Psoas muscle (tissue), 8 donors: Measurements from ENCODE around the gene C1S. TPM values are rescaled to one million over a fixed set of nuclear protein-coding genes. Genes with fewer than 3 reads are reported as not detected.

Experiments used
- ATAC-seq, 4 donors: fragments of 200-7000 bp; cut with Tn5 transposase; one replicate each; pipeline ENCODE4 v1.9.1; 2020; ENCODE audit warnings: moderate library complexity in 3 of 4, mild to moderate bottlenecking in 2 of 4
- DNase-seq, 2 donors: peaks; one replicate each; pipeline ENCODE4 v3.0.0-alpha.2; 2020
- H3K27ac ChIP-seq: fragments of 200-600 bp; one replicate; pipeline ENCODE4 v1.8.0; 2022
- H3K27me3 ChIP-seq, 3 donors: fragments of 200-600 bp in 1 of 3; one replicate each; pipeline versions ENCODE4 v1.6.1 to v1.8.0; 2013 to 2022; ENCODE audit warnings: low read length in 2 of 3, mild to moderate bottlenecking in 2 of 3, moderate library complexity in 1 of 3; ENCODE audit not compliant: insufficient read depth in 3 of 3
- H3K36me3 ChIP-seq, 2 donors: fragments of 200-600 bp in 1 of 2; one replicate each; pipeline versions ENCODE4 v1.6.1 to v1.8.0; 2013 to 2022; ENCODE audit warnings: low read depth in 1 of 2, mild to moderate bottlenecking in 1 of 2, moderate library complexity in 1 of 2; ENCODE audit not compliant: insufficient read depth in 1 of 2
- H3K4me1 ChIP-seq: fragments of 200-600 bp; one replicate; pipeline ENCODE4 v1.8.0; 2022
- H3K4me3 ChIP-seq: fragments of 200-600 bp; one replicate; pipeline ENCODE4 v1.8.0; 2022; ENCODE audit warnings: mild to moderate bottlenecking
- H3K9me3 ChIP-seq: fragments of 200-600 bp; one replicate; pipeline ENCODE4 v1.8.0; 2022
- CTCF ChIP-seq: fragments of 200-600 bp; IDR thresholded peaks from one replicate; pipeline ENCODE4 v1.8.0; 2022; ENCODE audit warnings: antibody characterized with exemption
- WGBS, 3 donors: extraction: QIAGEN DNeasy Blood & Tissue Kit; methylation state at CpG; one replicate each; pipeline versions ENCODE4 v1.1.6 to v1.1.7; 2013; 5-methylcytosine and 5-hydroxymethylcytosine counted together
- intact Hi-C, 2 donors: fragments of 100-400 bp; cut with DNase I; formaldehyde crosslinking; loops; one replicate each; pipeline versions ENCODE4 v1.11.0 to v1.14.2; 2022
- polyA plus RNA-seq, 3 donors: library from polyadenylated mRNA; stranded (reverse); fragments of 200-250 nt; gene quantifications; one replicate each; pipeline ENCODE4 v1.2.3, GENCODE V29; 2013
- total RNA-seq, 4 donors: library from RNA; stranded (reverse); fragmentation: NEBNext Ultra II Directional in 2 of 4; extraction: Animal tissue kit (Norgen Biotek cat#: 25700) in 2 of 4; gene quantifications; one replicate each; pipeline versions ENCODE4 v1.2.1 to v1.2.4, GENCODE V29; 2021 to 2023
- donor health status: healthy with polysubstance abuse.
- donor health status: DM: no; HTN: no; CAD: no; lungs with moderate emphysema.
- donor health status: Bipolar disorder and iron deficiency.
- donor health status: healthy.
- donor health status: DM: yes; HTN: yes; CAD: no.
- donor health status: DM: no; HTN: no; CAD: no.
- donor health status: DM: no; HTN: no; CAD: no.
- donor health status: DM: yes; HTN: yes; CAD: no.

Gene C1S
- total and polyA plus RNA-seq, 7 donors, result 35.9 to 98.5 (median 49.0) TPM

DNA sequence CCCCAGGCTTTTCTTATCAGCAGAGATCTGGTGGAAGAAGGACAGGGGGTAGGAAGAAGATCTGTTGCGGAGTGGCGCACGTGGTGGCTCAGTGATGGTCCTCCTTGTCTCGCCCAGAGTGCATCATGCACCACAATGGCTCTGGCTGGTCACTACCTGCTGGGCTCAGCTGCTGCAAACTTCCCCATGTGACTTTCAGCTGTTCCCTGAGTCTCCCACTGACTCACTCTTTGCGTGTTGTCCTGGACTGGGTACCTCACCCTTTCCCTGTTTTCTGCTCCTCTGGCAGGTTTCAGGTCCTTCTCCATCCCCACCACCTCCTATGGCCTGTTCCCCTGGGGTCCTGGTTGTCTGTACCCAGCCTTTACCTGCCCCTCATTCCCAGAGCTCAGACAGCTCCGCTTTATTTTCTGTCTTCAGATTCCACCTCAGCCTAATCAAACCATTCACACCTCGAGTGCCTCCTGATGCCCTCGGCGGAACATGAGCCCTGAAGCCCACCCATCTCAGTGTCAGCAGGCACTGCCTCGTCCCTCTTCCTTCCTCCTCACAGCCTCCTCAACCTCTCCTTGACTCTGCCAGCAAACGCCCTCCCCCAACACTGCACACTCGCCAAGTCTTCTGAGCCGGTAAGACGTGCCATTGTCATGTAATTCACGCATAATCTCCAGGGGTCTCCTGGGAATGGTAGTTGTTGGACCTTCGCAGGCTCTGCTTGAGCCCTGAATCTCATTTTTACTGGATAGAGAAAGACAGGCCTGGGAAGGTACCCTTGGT lies 29.9 kb downstream of the C1S start:
- Histone ChIP-seq H3K4me1 (peaks cover 6% of the 10 kb centered on the region), H3K36me3 (peaks cover 0 to 22% of the 10 kb centered on the region in 2 donors), H3K27me3 (no peaks in the 10 kb centered on the region), H3K4me3 (peak overlapping the region; percentile 65), H3K9me3 (no peaks in the 10 kb centered on the region), H3K27ac (no peak overlapping the region)
- ATAC-seq, result peak in 1 of 4 donors; percentile 43
- WGBS, 3 donors, result 80 to 81% (median 81%) methylated on average over 16 of the region's 16 CpGs
- peak in 1 of 2 donors; percentile 47 for DNase-seq
- TF ChIP-seq CTCF, result no peak
- intact Hi-C loops, result loop anchor here in 1 of 2 donors (5.0 kb wide), 1 partner anchor 143 kb away; no protein-coding TSS in a partner anchor

DNA sequence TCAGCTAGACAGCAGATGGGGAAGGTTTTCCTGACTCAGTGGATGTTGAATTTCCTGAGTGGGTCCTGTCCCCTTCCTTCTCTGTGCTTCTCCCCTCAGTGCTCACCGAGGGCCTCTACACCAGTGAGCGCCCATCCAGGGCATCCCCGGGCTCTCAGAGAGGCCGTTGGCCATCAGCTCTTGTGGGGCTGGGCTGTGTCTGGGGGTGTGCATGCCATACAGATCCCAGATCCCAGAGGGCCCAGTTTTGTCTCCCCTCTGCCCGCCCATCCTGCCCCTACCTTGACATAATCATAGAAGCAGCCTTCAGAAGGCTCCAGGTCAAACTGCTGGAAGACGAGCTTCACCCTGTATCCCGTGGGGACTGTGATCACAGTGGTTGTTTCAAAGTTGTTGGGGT lies 30.7 kb downstream of the C1S start:
- H3K27me3 ChIP-seq, result no peaks in the 10 kb centered on the region
- peak overlapping the region; percentile 65 for H3K4me3 ChIP-seq
- no peaks in the 10 kb centered on the region for H3K9me3 ChIP-seq
- DNase-seq (peak in 1 of 2 donors; percentile 42), ATAC-seq (no peak)
- 82 to 93% (median 91%) methylated on average over 7 of the region's 7 CpGs for WGBS, 3 donors
- intact Hi-C loops, result loop anchor here in 1 of 2 donors (5.0 kb wide), 1 partner anchor 144 kb away; no protein-coding TSS in a partner anchor
- no peak for TF ChIP-seq CTCF
- peak overlapping the region; percentile 58 for H3K27ac ChIP-seq
- peaks cover 0 to 22% of the 10 kb centered on the region in 2 donors for H3K36me3 ChIP-seq
- peaks cover 6% of the 10 kb centered on the region for H3K4me1 ChIP-seq

- 13 to 27% (median 18%) methylated on average over 9 to 10 of the region's 10 CpGs for WGBS, 3 donors
Observed at GRCh38 chr12:7091660-7092228, 31.2 kb downstream of the C1S start.

More at GRCh38 chr12:7091660-7092228, 31.2 kb downstream of the C1S start:
- peak; percentile 69 to 70 for DNase-seq
- Histone ChIP-seq H3K27ac (peak overlapping the region; percentile 58), H3K4me1 (peaks cover 8% of the 10 kb centered on the region), H3K4me3 (peak overlapping the region; percentile 65), H3K9me3 (no peaks in the 10 kb centered on the region), H3K36me3 (peaks cover 0 to 22% of the 10 kb centered on the region in 2 donors), H3K27me3 (no peaks in the 10 kb centered on the region)
- peak; percentile 29 to 59 (median 55) for ATAC-seq
- no peak for TF ChIP-seq CTCF
- intact Hi-C loops, result loop anchor here (1.0 to 5.0 kb wide), 3 partner anchors 31 to 144 kb away; partner anchors contain the start of gene C1S (in 2 of the 2)
